Esophagus squamous epithelium (tissue), 4 donors: ENCODE data around the gene SYNPO.

ENCODE experiments used
- CTCF ChIP-seq, 6 experiments: fragments of 450-650 bp in 4 of 6; fragments of 200-600 bp in 2 of 6; sonication (generic) in 2 of 6; IDR thresholded peaks; one replicate each; pipeline ENCODE4 v1.5.1; 2016 to 2019; ENCODE audit warnings: antibody characterized with exemption in 6 of 6, mild to moderate bottlenecking in 4 of 6, moderate library complexity in 4 of 6
- POLR2A ChIP-seq, 4 donors: fragments of 450-650 bp; IDR thresholded peaks; one replicate each; pipeline ENCODE4 v1.6.1; 2017; ENCODE audit warnings: antibody characterized with exemption in 4 of 4, mild to moderate bottlenecking in 4 of 4, moderate library complexity in 3 of 4

GRCh38 chr5:150694612-150695011 lies 54.2 kb downstream of the SYNPO start:
- no peak for TF ChIP-seq POLR2A (IDR thresholded peaks at IDR 0.05)
- TF ChIP-seq CTCF (IDR thresholded peaks at IDR 0.05): no peak
